H1 (cell line): ENCODE data around the gene ABCA13.

Experiments used
- CTCF ChIP-seq, 3 experiments: IDR thresholded peaks; 1 replicate in 2 of 3; 2 replicates in 1 of 3; pipeline versions ENCODE4 v1.5.1 to v1.6.1; 2011; ENCODE audit warnings: low read length in 3 of 3, mild to moderate bottlenecking in 3 of 3, inconsistent platforms in 2 of 3, low read depth in 1 of 3, moderate library complexity in 1 of 3; ENCODE audit not compliant: insufficient read depth in 1 of 3; ENCODE audit errors: control extremely low read depth in 1 of 3
- SIN3A ChIP-seq, 2 experiments: IDR thresholded peaks in 1 of 2; conservative IDR thresholded peaks in 1 of 2; 2 replicates each; pipeline ENCODE4 v1.6.1; 2011 to 2012; ENCODE audit warnings: low read length in 2 of 2, improper control_type of control experiment in 1 of 2, low read depth in 1 of 2, mild to moderate bottlenecking in 1 of 2

GRCh38 chr7:48587475-48587874, 416.2 kb downstream of the ABCA13 start:
- TF ChIP-seq SIN3A (conservative IDR thresholded peaks at IDR 0.05 in 1 of 2, IDR thresholded peaks at IDR 0.05 in 1 of 2; ENCODE audit: low read depth in 1 of 2, low read length in 2 of 2) (no peak), CTCF (IDR thresholded peaks at IDR 0.05; ENCODE audit: control extremely low read depth in 1 of 3, insufficient read depth in 1 of 3, low read depth in 1 of 3, low read length in 3 of 3) (no peak)
